SK-N-SH treated with all-trans-retinoic acid at 6 μM for 48 hours (cell line): ENCODE results near the gene ATRIP.

Source experiments
- BACH2 ChIP-seq: fragments of 250-450 bp; sonication (Bioruptor Pico); IDR thresholded peaks from 2 replicates; pipeline ENCODE4 v1.9.0; 2021; ENCODE audit warnings: mild to moderate bottlenecking, borderline replicate concordance
- CREB5 ChIP-seq: fragments of 250-450 bp; sonication (Bioruptor Pico); IDR thresholded peaks from 2 replicates; pipeline ENCODE4 v1.5.1; 2020; ENCODE audit warnings: low read depth, mild to moderate bottlenecking, moderate library complexity
- OSR1 ChIP-seq: fragments of 250-450 bp; sonication (Bioruptor Pico); IDR thresholded peaks from 2 replicates; pipeline ENCODE4 v1.8.0; 2022; ENCODE audit warnings: moderate library complexity, mild to moderate bottlenecking, inconsistent platforms
- PATZ1 ChIP-seq: fragments of 250-450 bp; sonication (Bioruptor Pico); IDR thresholded peaks from 2 replicates; pipeline ENCODE4 v1.8.0; 2020; ENCODE audit warnings: mild to moderate bottlenecking, moderate library complexity, borderline replicate concordance
- PPARA ChIP-seq: fragments of 250-450 bp; sonication (Bioruptor Pico); IDR thresholded peaks from 2 replicates; pipeline ENCODE4 v1.5.0; 2020; ENCODE audit warnings: mild to moderate bottlenecking, borderline replicate concordance
- ZC3H10 ChIP-seq: fragments of 250-450 bp; sonication (Bioruptor Pico); IDR thresholded peaks from 2 replicates; pipeline ENCODE4 v1.5.1; 2021; ENCODE audit warnings: mild to moderate bottlenecking, moderate library complexity
- ZFP30 ChIP-seq: fragments of 450-650 bp; formaldehyde crosslinking; IDR thresholded peaks from 2 replicates; pipeline ENCODE4 v1.5.0; 2022; ENCODE audit warnings: mild to moderate bottlenecking, moderate library complexity
- ZNF565 ChIP-seq: fragments of 450-650 bp; formaldehyde crosslinking; conservative IDR thresholded peaks from 2 replicates; pipeline ENCODE4 v1.5.0; 2020; ENCODE audit warnings: low read depth, mild to moderate bottlenecking, moderate library complexity
- ZNF8 ChIP-seq: fragments of 450-650 bp; formaldehyde crosslinking; IDR thresholded peaks from 2 replicates; pipeline ENCODE4 v1.5.0; 2020; ENCODE audit warnings: mild to moderate bottlenecking, moderate library complexity
- TF ChIP-seq, protein P1 (sequence below): fragments of 250-450 bp; sonication (Bioruptor Pico); IDR thresholded peaks from 2 replicates; pipeline ENCODE4 v1.5.1; 2021; ENCODE audit warnings: mild to moderate bottlenecking, moderate library complexity

DNA sequence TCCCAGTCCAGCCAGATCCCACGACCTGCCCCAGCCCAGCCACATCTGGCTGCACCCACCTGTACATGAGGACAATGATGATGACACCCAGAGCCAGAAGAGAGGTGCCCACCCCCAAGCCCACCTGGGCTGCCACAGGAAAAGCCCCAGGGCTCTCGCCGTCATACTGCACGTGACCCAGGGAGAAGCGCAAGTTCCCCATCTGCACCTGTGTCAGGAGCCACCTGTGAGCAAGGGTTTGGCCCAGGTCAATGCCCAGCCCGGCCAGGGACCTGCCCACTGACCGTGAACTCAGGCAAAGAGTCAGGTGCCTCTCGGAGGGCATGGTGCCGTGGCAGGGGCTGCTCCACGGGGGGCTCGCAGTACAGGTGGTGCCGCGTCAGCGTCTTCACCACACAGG lies 32.9 kb upstream of the ATRIP start:
- no peak for TF ChIP-seq ZC3H10 (CRISPR knock-in tag)
- no peak for TF ChIP-seq OSR1 (CRISPR knock-in tag)
- TF ChIP-seq PATZ1 (CRISPR knock-in tag), result no peak
- no peak for TF ChIP-seq ZFP30 (CRISPR knock-in tag)
- TF ChIP-seq PPARA (CRISPR knock-in tag), result no peak
- no peak for TF ChIP-seq ZNF565 (CRISPR knock-in tag)
- TF ChIP-seq BACH2 (CRISPR knock-in tag), result no peak
- no peak for TF ChIP-seq CREB5 (CRISPR knock-in tag)
- TF ChIP-seq ZNF8 (CRISPR knock-in tag), result no peak
- TF ChIP-seq, protein P1, sequence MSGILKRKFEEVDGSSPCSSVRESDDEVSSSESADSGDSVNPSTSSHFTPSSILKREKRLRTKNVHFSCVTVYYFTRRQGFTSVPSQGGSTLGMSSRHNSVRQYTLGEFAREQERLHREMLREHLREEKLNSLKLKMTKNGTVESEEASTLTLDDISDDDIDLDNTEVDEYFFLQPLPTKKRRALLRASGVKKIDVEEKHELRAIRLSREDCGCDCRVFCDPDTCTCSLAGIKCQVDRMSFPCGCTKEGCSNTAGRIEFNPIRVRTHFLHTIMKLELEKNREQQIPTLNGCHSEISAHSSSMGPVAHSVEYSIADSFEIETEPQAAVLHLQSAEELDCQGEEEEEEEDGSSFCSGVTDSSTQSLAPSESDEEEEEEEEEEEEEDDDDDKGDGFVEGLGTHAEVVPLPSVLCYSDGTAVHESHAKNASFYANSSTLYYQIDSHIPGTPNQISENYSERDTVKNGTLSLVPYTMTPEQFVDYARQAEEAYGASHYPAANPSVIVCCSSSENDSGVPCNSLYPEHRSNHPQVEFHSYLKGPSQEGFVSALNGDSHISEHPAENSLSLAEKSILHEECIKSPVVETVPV (CRISPR knock-in tag), result no peak
